Left ventricle myocardium inferior (tissue), 1 donor: ENCODE results near the gene IGF1. TPM values are rescaled to one million over a fixed set of nuclear protein-coding genes. Genes with fewer than 3 reads are reported as not detected.

ENCODE experiments used
- DNase-seq: peaks from one replicate; pipeline ENCODE4 v3.0.0-alpha.2; 2020
- H3K27ac ChIP-seq: fragments of 200-600 bp; replicated peaks from 2 replicates; pipeline ENCODE4 v1.8.0; 2021
- H3K27me3 ChIP-seq: fragments of 200-600 bp; 2 replicates; pipeline ENCODE4 v1.8.0; 2021; ENCODE audit warnings: low read depth
- H3K36me3 ChIP-seq: fragments of 200-600 bp; 2 replicates; pipeline ENCODE4 v1.8.0; 2021
- H3K4me1 ChIP-seq: fragments of 200-600 bp; 2 replicates; pipeline ENCODE4 v1.8.0; 2021
- H3K4me3 ChIP-seq: fragments of 200-600 bp; 2 replicates; pipeline ENCODE4 v1.8.0; 2021; ENCODE audit warnings: mild to moderate bottlenecking, moderate library complexity
- H3K9me3 ChIP-seq: fragments of 200-600 bp; replicated peaks from 2 replicates; pipeline ENCODE4 v1.8.0; 2021
- CTCF ChIP-seq: fragments of 200-600 bp; IDR thresholded peaks from 2 replicates; pipeline ENCODE4 v1.8.0; 2021; ENCODE audit warnings: antibody characterized with exemption, mild to moderate bottlenecking, borderline replicate concordance
- intact Hi-C: fragments of 100-400 bp; cut with micrococcal nuclease; formaldehyde crosslinking; loops from one replicate; pipeline ENCODE4 v1.11.0; 2022
- total RNA-seq: library from RNA; stranded (reverse); fragmentation: NEBNext Ultra II Directional; extraction: Animal tissue kit (Norgen Biotek cat#: 25700); gene quantifications from one replicate; pipeline ENCODE4 v1.2.1, GENCODE V29; 2021
- donor health status: DM: no; HTN: yes; CAD: no; lungs with severe emphysema.

The IGF1 gene
- total RNA-seq, 1 donor from 2014 or later: 5.8 TPM

- intact Hi-C loops: loop anchor here (10.0 kb wide), 1 partner anchor 307 kb away; no protein-coding TSS in a partner anchor
- no peak for TF ChIP-seq CTCF
- Histone ChIP-seq H3K9me3 (peaks cover 7% of the 10 kb centered on the region), H3K4me3 (no peak overlapping the region), H3K27ac (no peak overlapping the region), H3K27me3 (no peaks in the 10 kb centered on the region), H3K36me3 (no peaks in the 10 kb centered on the region), H3K4me1 (peaks cover 31% of the 10 kb centered on the region)
- DNase-seq: no peak
Observed at GRCh38 chr12:102481705-102482425, 1.5 kb upstream of the IGF1 start.

DNA sequence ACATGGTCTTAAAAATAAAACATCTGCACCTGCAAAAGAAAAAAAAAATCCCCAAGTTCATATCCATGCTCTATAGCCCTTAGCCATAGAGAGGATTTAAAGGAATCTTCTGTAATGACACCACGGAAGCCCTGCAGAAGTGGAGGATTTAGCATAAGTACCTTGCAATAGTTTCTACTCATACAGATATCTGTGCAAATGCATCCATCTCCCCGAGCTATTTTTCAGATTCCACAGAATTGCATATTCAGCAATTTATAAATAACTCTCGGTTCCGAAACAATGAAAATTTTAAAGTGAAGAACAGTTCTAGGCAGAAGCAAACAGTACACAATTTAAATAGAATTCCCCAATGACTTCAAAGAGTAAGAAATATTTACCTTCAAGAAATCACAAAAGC lies 424 bp downstream of the IGF1 start:
- DNase-seq: no peak

GRCh38 chr12:102479099-102479885 lies 1.1 kb downstream of the IGF1 start:
- Histone ChIP-seq H3K9me3 (peaks cover 7% of the 10 kb centered on the region), H3K4me3 (peak overlapping the region; percentile 57), H3K4me1 (peaks cover 31% of the 10 kb centered on the region), H3K36me3 (no peaks in the 10 kb centered on the region), H3K27ac (peak overlapping the region; percentile 29), H3K27me3 (no peaks in the 10 kb centered on the region)
- intact Hi-C loops: no loop called here
- no peak for TF ChIP-seq CTCF
- no peak for DNase-seq

More for the DNA sequence above, 424 bp downstream of the IGF1 start:
- intact Hi-C loops: loop anchor here (10.0 kb wide), 1 partner anchor 305 kb away; no protein-coding TSS in a partner anchor
- no peak for TF ChIP-seq CTCF
- no peaks in the 10 kb centered on the region for H3K27me3 ChIP-seq
- H3K4me3 ChIP-seq: peak overlapping the region; percentile 57
- peaks cover 31% of the 10 kb centered on the region for H3K4me1 ChIP-seq
- no peaks in the 10 kb centered on the region for H3K36me3 ChIP-seq
- H3K27ac ChIP-seq: peak overlapping the region; percentile 29
- H3K9me3 ChIP-seq: peaks cover 7% of the 10 kb centered on the region

- H3K27ac ChIP-seq: peak overlapping the region; percentile 29
- H3K36me3 ChIP-seq: no peaks in the 10 kb centered on the region
- intact Hi-C loops: no loop called here
- DNase-seq: no peak
- no peak for TF ChIP-seq CTCF
- H3K9me3 ChIP-seq: peaks cover 7% of the 10 kb centered on the region
- H3K4me3 ChIP-seq: peak overlapping the region; percentile 57
- H3K4me1 ChIP-seq: peaks cover 31% of the 10 kb centered on the region
- H3K27me3 ChIP-seq: no peaks in the 10 kb centered on the region
Observed at GRCh38 chr12:102478405-102479098, 1.8 kb downstream of the IGF1 start.

GRCh38 chr12:102475355-102475754 lies 5.0 kb downstream of the IGF1 start:
- DNase-seq: no peak
- no peak for TF ChIP-seq CTCF
- Histone ChIP-seq H3K27ac (no peak overlapping the region), H3K9me3 (no peaks in the 10 kb centered on the region), H3K4me1 (peaks cover 18% of the 10 kb centered on the region), H3K36me3 (no peaks in the 10 kb centered on the region), H3K4me3 (no peak overlapping the region), H3K27me3 (no peaks in the 10 kb centered on the region)
- intact Hi-C loops: no loop called here
